Activated T-helper 9 cell treated with anti-CD3 and anti-CD28 coated beads, Interleukin-2, amount 50 U/mL, for 16 hours (primary cell): Measurements from ENCODE around the gene FBN1.

Experiments
- DNase-seq: peaks from one replicate; pipeline ENCODE4 v3.0.0-alpha.2; 2020; ENCODE audit warnings: low read depth

Gene FBN1

DNA sequence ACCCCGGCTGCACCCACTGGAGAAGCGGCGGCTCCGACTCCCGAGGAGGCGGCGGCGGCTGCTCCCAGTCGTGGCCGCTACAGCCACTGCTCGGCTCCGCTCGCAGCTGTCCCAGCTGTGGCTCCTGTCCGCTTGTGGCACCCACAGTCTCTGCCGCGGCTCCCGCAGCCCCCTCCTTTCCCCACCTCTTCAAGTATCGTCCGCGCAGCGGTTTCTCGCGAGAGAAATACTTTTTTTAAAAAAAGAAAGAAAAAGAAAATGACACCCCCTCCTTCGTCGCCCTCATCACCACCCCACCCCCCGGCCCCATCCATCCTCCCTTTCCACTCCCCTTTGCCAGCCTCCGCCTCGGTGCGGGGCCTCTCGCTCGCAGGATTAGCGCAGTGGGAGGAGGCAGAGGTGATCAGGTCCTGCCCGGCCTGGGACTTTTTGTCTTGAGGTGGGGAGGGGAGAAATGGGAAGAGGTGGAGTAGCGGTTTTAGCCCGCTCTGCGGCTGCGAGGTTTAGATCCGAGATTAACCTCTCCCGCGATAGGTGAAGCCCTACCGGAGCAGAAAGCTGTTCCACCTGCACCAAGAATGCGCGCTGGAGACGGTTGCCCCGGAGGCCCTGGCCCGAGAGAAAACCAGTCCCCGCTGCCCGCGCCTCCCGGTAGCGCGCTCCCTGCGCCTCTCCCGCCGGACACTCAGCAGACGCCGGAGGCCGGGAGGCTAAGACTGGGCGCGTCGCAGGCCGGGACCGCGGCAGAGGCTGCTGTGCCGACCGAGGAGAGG is at the start of gene FBN1:
Gene FBN1, minus strand, starts transcription at position 152 of the 773 bp plus-strand sequence. CDS start 940 bp downstream, outside the sequence.
- DNase-seq, result no peak

DNA sequence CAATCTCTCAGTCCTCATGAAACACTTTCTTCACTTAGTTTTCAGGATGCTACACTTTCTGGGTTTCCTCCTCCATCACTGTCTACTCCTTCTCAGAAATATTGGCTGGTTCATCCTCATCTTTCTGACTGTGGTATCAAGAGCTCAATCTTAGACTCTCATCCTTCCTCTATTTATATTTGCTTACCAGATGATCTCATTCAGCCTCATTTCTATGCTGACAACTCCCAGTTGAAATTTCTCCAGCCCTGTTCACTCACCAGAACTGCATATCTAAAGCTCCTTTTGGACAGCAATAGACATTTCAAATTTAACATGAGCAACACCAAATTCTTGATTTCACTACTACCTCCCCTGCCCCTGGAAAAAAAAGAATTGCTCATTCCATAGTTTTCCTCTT is 48.0 kb upstream of the FBN1 start:
- DNase-seq, result no peak

DNA sequence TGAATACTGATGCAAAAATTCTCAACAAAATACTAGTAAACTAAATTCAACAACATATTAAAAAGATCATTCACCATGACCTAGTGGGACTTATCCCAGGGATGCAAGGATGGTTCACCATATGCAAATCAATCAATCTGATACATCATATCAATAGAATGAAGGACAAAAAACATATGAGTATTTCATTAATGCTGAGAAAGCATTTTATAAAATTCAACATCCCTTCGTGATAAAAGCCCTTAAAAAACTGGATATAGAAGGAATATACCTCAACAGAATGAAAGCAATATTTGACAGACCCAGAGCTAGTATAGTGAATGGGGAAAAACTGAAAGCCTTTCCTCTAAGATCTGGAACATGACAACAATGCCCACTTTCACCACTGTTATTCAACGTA is 43.0 kb upstream of the FBN1 start:
- no peak for DNase-seq

DNA sequence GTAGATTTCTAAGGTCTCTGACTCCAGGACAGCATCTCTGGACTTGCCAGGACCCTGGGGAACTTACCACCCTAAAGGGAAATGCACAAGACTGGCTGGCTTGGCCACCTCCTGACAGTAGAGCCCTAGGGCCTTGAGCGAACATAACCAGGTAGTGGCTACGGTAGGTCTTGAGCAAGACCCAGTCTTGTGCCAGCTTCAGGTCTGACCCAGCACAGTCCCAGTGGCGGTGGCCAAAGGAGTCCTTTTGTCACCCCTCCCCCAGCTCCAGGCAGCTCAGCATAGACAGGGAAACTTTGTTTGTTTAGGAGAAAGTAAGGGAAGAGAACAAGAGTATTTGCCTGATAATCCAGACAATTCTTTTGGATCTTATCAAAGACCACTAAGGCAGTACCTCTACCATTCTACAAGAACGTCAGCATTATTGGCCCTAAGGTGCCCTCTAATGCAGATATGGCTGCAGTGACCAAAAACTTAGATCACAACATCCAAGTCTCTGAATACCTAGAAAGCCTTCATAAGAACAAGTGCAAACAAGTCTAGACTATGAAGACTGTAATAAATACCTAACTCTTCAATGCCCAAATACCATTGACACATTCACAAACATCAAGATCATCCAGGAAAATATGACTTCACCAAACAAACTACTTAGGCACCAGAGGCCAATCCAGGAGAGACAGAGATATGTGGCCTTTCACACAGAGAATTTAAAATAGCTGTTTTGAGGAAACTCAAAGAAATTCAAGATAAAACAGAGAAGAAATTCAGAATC is 38.7 kb upstream of the FBN1 start:
- DNase-seq, result no peak

- DNase-seq, result no peak
These were observed 37.6 kb upstream of the FBN1 start for GRCh38 chr15:48682942-48683651.

DNA sequence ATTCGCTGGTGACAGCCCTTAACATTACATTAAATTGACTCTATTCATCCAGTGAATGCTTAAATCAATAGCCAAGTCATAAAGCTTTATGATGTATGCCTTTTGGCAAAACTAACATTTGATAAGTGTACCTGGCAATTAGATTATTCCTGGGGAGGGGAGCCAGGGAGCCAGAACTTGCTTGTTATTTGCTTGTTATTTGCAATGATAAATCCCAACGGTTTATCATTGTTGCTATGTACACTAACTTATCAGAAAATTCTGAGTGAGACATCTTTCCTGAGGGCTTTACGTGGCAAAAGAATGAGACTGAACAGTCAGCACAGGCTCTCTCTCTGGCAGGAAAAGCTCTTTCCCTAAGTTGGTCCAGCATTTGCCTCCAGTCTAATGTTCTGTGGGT is 35.8 kb upstream of the FBN1 start:
- no peak for DNase-seq

GRCh38 chr15:48680841-48681240 is 35.3 kb upstream of the FBN1 start:
- DNase-seq, result no peak

GRCh38 chr15:48679952-48680351 is 34.4 kb upstream of the FBN1 start:
- no peak for DNase-seq

GRCh38 chr15:48678851-48679250 is 33.3 kb upstream of the FBN1 start:
- no peak for DNase-seq

- DNase-seq, result no peak
These were observed 32.3 kb upstream of the FBN1 start for GRCh38 chr15:48677821-48678220.

DNA sequence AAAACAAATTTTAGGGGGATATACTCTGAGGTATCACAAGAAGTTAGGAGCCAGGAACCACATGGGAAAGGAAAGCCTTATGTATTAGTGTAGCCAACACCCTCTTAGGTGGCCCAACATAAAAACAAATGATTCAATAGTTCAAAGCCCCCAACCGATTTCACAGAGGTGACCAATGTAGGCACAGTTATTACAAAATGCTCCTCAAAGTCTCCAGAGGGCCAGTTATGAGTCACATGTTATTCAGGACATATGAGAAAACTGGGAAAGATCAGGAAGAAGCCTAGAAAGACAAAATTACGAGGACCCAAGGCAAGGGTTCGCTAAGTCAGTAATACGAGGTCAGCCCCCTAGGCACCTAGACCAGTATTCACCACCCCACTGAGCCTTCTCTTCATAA is 29.9 kb upstream of the FBN1 start:
- DNase-seq, result no peak

GRCh38 chr15:48674876-48675275 is 29.4 kb upstream of the FBN1 start:
- no peak for DNase-seq

- no peak for DNase-seq
These were observed 26.7 kb upstream of the FBN1 start for GRCh38 chr15:48672206-48672605.

- DNase-seq, result no peak
These were observed 25.9 kb upstream of the FBN1 start for GRCh38 chr15:48671103-48672022.

DNA sequence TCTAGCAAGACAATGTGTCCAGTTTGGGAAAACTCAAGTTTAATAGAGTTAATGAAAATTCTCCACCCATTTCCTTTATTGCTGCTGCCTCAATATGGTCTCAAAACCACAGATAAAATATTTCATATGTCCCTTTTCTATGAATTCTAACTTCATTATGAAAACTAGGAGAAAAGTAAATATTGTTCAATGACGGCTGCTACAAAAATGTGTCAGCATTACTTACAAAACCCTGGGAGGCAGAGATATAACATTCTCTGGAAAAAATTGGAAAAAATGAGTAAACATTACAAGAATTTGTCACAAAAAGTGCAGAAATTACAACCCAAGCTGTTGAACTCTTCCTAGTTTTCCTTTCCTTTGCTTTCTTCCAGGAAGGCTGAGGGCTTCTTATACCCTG is 22.2 kb upstream of the FBN1 start:
- DNase-seq, result no peak

- DNase-seq, result no peak
These were observed 18.9 kb upstream of the FBN1 start for GRCh38 chr15:48664436-48664835.

GRCh38 chr15:48657950-48658591 is 12.6 kb upstream of the FBN1 start:
- no peak for DNase-seq

- no peak for DNase-seq
These were observed 9.3 kb upstream of the FBN1 start for GRCh38 chr15:48654801-48655200.

DNA sequence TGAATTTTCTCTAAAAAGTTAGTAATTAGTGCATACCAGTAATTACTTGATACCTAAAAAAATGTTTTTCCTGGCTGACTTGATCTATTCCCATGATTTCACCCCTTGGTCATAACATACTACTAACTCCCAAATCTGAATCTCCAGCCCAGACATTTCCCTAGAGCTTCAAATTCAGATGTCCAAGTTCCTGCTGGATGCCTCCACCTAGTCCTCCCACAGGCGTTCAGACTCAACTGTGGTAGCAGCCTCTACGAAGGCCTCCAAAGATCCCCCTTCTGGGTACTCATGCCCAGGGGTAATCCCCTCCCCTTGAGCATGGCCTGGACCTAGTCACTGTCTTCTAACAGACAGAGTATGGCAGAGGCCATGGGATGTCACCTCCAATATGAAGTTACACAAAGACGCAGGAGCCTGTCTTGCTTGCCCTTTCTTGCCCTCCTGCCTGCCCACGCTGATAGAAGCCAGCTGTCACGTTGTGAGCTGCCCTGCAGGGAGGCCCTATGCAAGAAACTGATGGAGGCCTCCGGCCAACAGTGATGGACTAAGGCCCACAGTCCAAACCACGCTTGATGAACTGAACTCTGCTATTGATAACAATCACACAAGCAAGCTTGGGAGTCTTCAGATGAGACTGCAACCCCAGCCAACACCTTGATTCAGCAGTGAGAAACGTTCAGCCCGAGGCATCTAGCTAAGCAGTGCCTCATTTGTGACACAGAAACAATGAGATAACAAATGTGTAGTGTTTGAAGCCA is 8.6 kb upstream of the FBN1 start:
- no peak for DNase-seq

- no peak for DNase-seq
These were observed 7.7 kb upstream of the FBN1 start for GRCh38 chr15:48653216-48653615.
